Panc1 (cell line): Measurements from ENCODE around the gene STAP1. TPM values are rescaled to one million over a fixed set of nuclear protein-coding genes. Genes with fewer than 3 reads are reported as not detected.

Experiments used
- ATAC-seq: fragments of 200-7000 bp; cut with Tn5 transposase; 2 replicates; pipeline ENCODE4 v1.9.1; 2020; ENCODE audit warnings: mild to moderate bottlenecking, moderate library complexity
- BruUV-seq: library from RNA; stranded (reverse); fragments of 400-500 nt; replicated peaks from 2 replicates; lab custom pipeline; 2021; lab: Mats Ljungman, UMichigan
- CTCF ChIA-PET: fragments of 300-600 bp; sonication (Branson Sonifier 250); formaldehyde crosslinking; loops from one replicate; lab custom pipeline; 2022; ENCODE audit warnings: antibody characterized with exemption; lab: Charles Lee
- POLR2A ChIA-PET: fragments of 300-600 bp; sonication (Branson Sonifier 250); formaldehyde crosslinking; loops from one replicate; lab custom pipeline; 2022; ENCODE audit warnings: antibody characterized with exemption; lab: Charles Lee
- DNase-seq: peaks from one replicate; pipeline ENCODE4 v3.0.0-alpha.2; 2010; ENCODE audit warnings: low read depth, low spot score
- H3K27ac ChIP-seq: 2 replicates; pipeline ENCODE4 v1.5.1; 2011; ENCODE audit warnings: mild to moderate bottlenecking, low read length, inconsistent platforms
- H3K27me3 ChIP-seq: fragments of 200-500 bp; sonication (Bioruptor generic); 2 replicates; pipeline ENCODE4 v1.6.0; 2014; ENCODE audit warnings: low read length, inconsistent platforms; ENCODE audit not compliant: control insufficient read depth, insufficient read depth
- H3K36me3 ChIP-seq: fragments of 200-500 bp; sonication (Bioruptor generic); 2 replicates; pipeline ENCODE4 v1.5.1; 2014; ENCODE audit warnings: inconsistent platforms, mild to moderate bottlenecking, low read length, moderate library complexity; ENCODE audit not compliant: control insufficient read depth, insufficient read depth
- H3K4me1 ChIP-seq: 2 replicates; pipeline ENCODE4 v1.5.1; 2011; ENCODE audit warnings: inconsistent platforms, mild to moderate bottlenecking, low read length, moderate library complexity; ENCODE audit not compliant: control insufficient read depth, insufficient read depth
- H3K4me3 ChIP-seq, 2 experiments: 2 replicates each; pipeline ENCODE4 v1.5.1; 2011 to 2012; ENCODE audit warnings: low read depth in 2 of 2, low read length in 2 of 2, mild to moderate bottlenecking in 2 of 2, inconsistent platforms in 1 of 2, moderate library complexity in 1 of 2
- H3K9me3 ChIP-seq: fragments of 200-500 bp; sonication (Bioruptor generic); 2 replicates; pipeline ENCODE4 v1.5.1; 2014; ENCODE audit warnings: low read depth, mild to moderate bottlenecking, inconsistent platforms, low read length, moderate library complexity; ENCODE audit not compliant: control insufficient read depth, insufficient read depth
- CTCF ChIP-seq: fragments of 450-650 bp; IDR thresholded peaks from 2 replicates; pipeline ENCODE4 v1.5.1; 2017; ENCODE audit warnings: mild to moderate bottlenecking
- POLR2AphosphoS5 ChIP-seq: IDR thresholded peaks from 2 replicates; pipeline ENCODE4 v1.6.1; 2012; ENCODE audit warnings: mild to moderate bottlenecking, low read depth, low read length, moderate library complexity
- REST ChIP-seq, 2 experiments: IDR thresholded peaks; 2 replicates each; pipeline ENCODE4 v1.6.1; 2011 to 2012; ENCODE audit warnings: low read depth in 2 of 2, control low read depth in 1 of 2, low read length in 1 of 2, mild to moderate bottlenecking in 1 of 2, moderate library complexity in 1 of 2; ENCODE audit not compliant: insufficient read depth in 1 of 2
- SIN3A ChIP-seq: IDR thresholded peaks from 2 replicates; pipeline ENCODE4 v1.6.1; 2012; ENCODE audit warnings: low read depth, mild to moderate bottlenecking, low read length, moderate library complexity, borderline replicate concordance; ENCODE audit not compliant: insufficient read depth
- TCF7L2 ChIP-seq: IDR thresholded peaks from 2 replicates; pipeline ENCODE4 v1.6.1; 2011; ENCODE audit warnings: mild to moderate bottlenecking, low read depth, low read length, inconsistent platforms
- in situ Hi-C: cut with HindIII; loops from 2 replicates; pipeline ENCODE4 v1.10.0; 2016; ENCODE audit warnings: low sequenced_read_pairs, low pct_unique_long_range_greater_than_20kb
- intact Hi-C: fragments of 100-400 bp; cut with micrococcal nuclease; formaldehyde crosslinking; loops from one replicate; pipeline ENCODE4 v1.10.0; 2022; ENCODE audit not compliant: unreplicated experiment
- total RNA-seq: library from RNA; stranded (reverse); gene quantifications from one replicate; pipeline ENCODE4 v1.2.1, GENCODE V29; 2021; ENCODE audit not compliant: unreplicated experiment

The STAP1 gene
- total RNA-seq, 1 experiment from 2014 or later, result not detected

GRCh38 chr4:67565284-67565683 lies 6.8 kb downstream of the STAP1 start:
- no peaks in the 10 kb centered on the region for H3K9me3 ChIP-seq
- no TSS peak for BruUV-seq

GRCh38 chr4:67566335-67566734 lies 7.8 kb downstream of the STAP1 start:
- DNase-seq (no peak), ATAC-seq (no peak)
- intact Hi-C loops (no loop called here), in situ Hi-C loops (no loop called here)
- TF ChIP-seq CTCF (no peak), SIN3A (no peak), POLR2AphosphoS5 (no peak), TCF7L2 (no peak), REST (IDR thresholded peaks at IDR 0.05; ENCODE audit: insufficient read depth in 1 of 2, low read depth in 2 of 2, low read length in 1 of 2) (no peak)
- Histone ChIP-seq H3K27ac (no peak overlapping the region), H3K4me1 (no peaks in the 10 kb centered on the region), H3K36me3 (no peaks in the 10 kb centered on the region), H3K4me3 (no peak overlapping the region), H3K27me3 (no peaks in the 10 kb centered on the region), H3K9me3 (no peaks in the 10 kb centered on the region)
- CTCF ChIA-PET, result no interaction called here
- no TSS peak for BruUV-seq
- POLR2A ChIA-PET, result interaction anchor here (0.7 kb wide), 1 partner anchor 259 kb away, joined by 3 read pairs; no protein-coding TSS in a partner anchor

More at GRCh38 chr4:67565284-67565683, 6.8 kb downstream of the STAP1 start:
- in situ Hi-C loops, result no loop called here
- POLR2A ChIA-PET, result no interaction called here
- intact Hi-C loops, result no loop called here
- Histone ChIP-seq H3K27me3 (no peaks in the 10 kb centered on the region), H3K27ac (no peak overlapping the region), H3K4me3 (no peak overlapping the region), H3K4me1 (no peaks in the 10 kb centered on the region), H3K36me3 (no peaks in the 10 kb centered on the region)
- DNase-seq, result no peak
- CTCF ChIA-PET, result no interaction called here
- ATAC-seq, result no peak
- TF ChIP-seq REST (IDR thresholded peaks at IDR 0.05; ENCODE audit: insufficient read depth in 1 of 2, low read depth in 2 of 2, low read length in 1 of 2) (no peak), TCF7L2 (no peak), POLR2AphosphoS5 (no peak), SIN3A (no peak), CTCF (no peak)
